Spleen (tissue), 11 donors: ENCODE data around the gene RAB11A. TPM values are rescaled to one million over a fixed set of nuclear protein-coding genes. Genes with fewer than 3 reads are reported as not detected.

Experiments used
- DNase-seq: peaks from one replicate; pipeline ENCODE4 v3.0.0-alpha.2; 2020
- H3K27ac ChIP-seq, 8 donors: fragments of 200-600 bp; sonication (generic) in 7 of 8; 1 replicate in 4 of 8; 2 replicates in 4 of 8; pipeline versions ENCODE4 v1.5.0 to v1.8.0; 2016 to 2021; ENCODE audit warnings: inconsistent platforms in 4 of 8, mild to moderate bottlenecking in 4 of 8, moderate library complexity in 1 of 8
- H3K27me3 ChIP-seq, 7 donors: fragments of 200-600 bp; sonication (generic) in 6 of 7; replicated peaks in 1 of 7; 1 replicate in 4 of 7; 2 replicates in 3 of 7; pipeline versions ENCODE4 v1.5.0 to v1.8.0; 2016 to 2021; ENCODE audit warnings: inconsistent platforms in 3 of 7, mild to moderate bottlenecking in 1 of 7
- H3K36me3 ChIP-seq, 6 donors: fragments of 200-600 bp; sonication (generic) in 5 of 6; 1 replicate in 4 of 6; 2 replicates in 2 of 6; pipeline versions ENCODE4 v1.5.0 to v1.8.0; 2016 to 2021; ENCODE audit warnings: inconsistent platforms in 2 of 6
- H3K4me1 ChIP-seq, 6 donors: fragments of 200-600 bp; sonication (generic) in 5 of 6; 1 replicate in 3 of 6; 2 replicates in 3 of 6; pipeline versions ENCODE4 v1.5.0 to v1.8.0; 2016 to 2021; ENCODE audit warnings: inconsistent platforms in 3 of 6
- H3K4me3 ChIP-seq, 8 donors: fragments of 200-600 bp; sonication (generic) in 7 of 8; 1 replicate in 4 of 8; 2 replicates in 4 of 8; pipeline versions ENCODE4 v1.5.0 to v1.8.0; 2016 to 2021; ENCODE audit warnings: inconsistent platforms in 4 of 8, mild to moderate bottlenecking in 4 of 8, moderate library complexity in 2 of 8
- H3K9me3 ChIP-seq, 8 donors: fragments of 200-600 bp; sonication (generic) in 7 of 8; 1 replicate in 4 of 8; 2 replicates in 4 of 8; pipeline versions ENCODE4 v1.5.0 to v1.8.0; 2016 to 2021; ENCODE audit warnings: inconsistent platforms in 4 of 8
- POLR2A ChIP-seq, 3 donors: fragments of 450-650 bp; IDR thresholded peaks; one replicate each; pipeline ENCODE4 v1.5.1; 2017; ENCODE audit warnings: antibody characterized with exemption in 3 of 3, mild to moderate bottlenecking in 1 of 3
- POLR2AphosphoS5 ChIP-seq, 3 donors: sonication (generic); formaldehyde crosslinking; IDR thresholded peaks; one replicate each; pipeline ENCODE4 v1.5.1; 2017; ENCODE audit warnings: antibody characterized with exemption in 3 of 3
- WGBS, 5 donors: extraction: QIAGEN DNeasy Blood & Tissue Kit in 3 of 5; methylation state at CpG; one replicate each; pipeline versions ENCODE4 v1.1.5 to v1.1.7; 2013 to 2018; 5-methylcytosine and 5-hydroxymethylcytosine counted together
- intact Hi-C: fragments of 100-400 bp; cut with DNase I; formaldehyde crosslinking; loops from one replicate; pipeline ENCODE4 v1.15.0; 2023; ENCODE audit warnings: low total_unique reads
- polyA plus RNA-seq, 3 donors: library from polyadenylated mRNA; stranded (reverse); fragments of 200-250 nt; gene quantifications; one replicate each; pipeline ENCODE4 v1.2.1, GENCODE V29; 2013
- total RNA-seq, 7 donors: library from RNA; depleted of rRNA in 3 of 7; stranded (reverse); fragments of >200 nt in 3 of 7; fragmentation: NEBNext Ultra II Directional in 4 of 7; extraction: Animal tissue kit (Norgen Biotek cat#: 25700) in 4 of 7; gene quantifications; one replicate each; pipeline versions ENCODE4 v1.1.0 to v1.2.1, GENCODE V29; 2016 to 2021
- TF ChIP-seq, protein P1 (sequence below), 11 experiments: fragments of 200-600 bp in 7 of 11; fragments of 450-650 bp in 4 of 11; sonication (generic) in 4 of 11; IDR thresholded peaks in 8 of 11; conservative IDR thresholded peaks in 3 of 11; 1 replicate in 7 of 11; 2 replicates in 4 of 11; pipeline versions ENCODE4 v1.4.0 to v1.8.0; 2016 to 2021; ENCODE audit warnings: antibody characterized with exemption in 11 of 11, inconsistent platforms in 4 of 11, mild to moderate bottlenecking in 1 of 11
- donor health status: healthy with polysubstance abuse.
- donor health status: DM: no; HTN: no; CAD: no; lungs with moderate emphysema.
- donor health status: DM: no; HTN: no; CAD: no.
- donor health status: Bipolar disorder and iron deficiency.
- donor health status: healthy.
- donor health status: DM: no; HTN: no; CAD: no.
- donor health status: DM: yes; HTN: yes; CAD: no.

Gene RAB11A
- total and polyA plus RNA-seq, 10 donors, result 86.7 to 313 (median 235) TPM

DNA sequence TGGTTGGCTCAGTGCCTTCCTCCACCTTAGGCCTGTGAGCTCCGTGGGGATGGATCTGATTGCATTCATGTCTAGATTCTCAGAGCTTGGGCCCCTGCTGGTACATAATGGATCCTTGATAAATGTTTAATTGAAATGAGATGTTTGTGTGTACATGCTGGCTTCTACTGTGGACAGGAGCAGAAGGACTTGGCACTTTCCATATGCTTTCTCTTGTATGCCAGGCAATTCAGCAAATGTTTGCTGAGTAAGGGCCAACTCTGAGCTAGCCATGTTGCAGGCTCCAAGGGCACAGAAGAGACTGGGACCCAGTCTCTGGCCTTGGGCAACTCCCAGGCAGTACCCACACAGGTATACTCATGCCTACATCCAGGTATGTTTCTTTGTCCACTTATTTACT lies 67.0 kb downstream of the RAB11A start:
- TF ChIP-seq, protein P1, sequence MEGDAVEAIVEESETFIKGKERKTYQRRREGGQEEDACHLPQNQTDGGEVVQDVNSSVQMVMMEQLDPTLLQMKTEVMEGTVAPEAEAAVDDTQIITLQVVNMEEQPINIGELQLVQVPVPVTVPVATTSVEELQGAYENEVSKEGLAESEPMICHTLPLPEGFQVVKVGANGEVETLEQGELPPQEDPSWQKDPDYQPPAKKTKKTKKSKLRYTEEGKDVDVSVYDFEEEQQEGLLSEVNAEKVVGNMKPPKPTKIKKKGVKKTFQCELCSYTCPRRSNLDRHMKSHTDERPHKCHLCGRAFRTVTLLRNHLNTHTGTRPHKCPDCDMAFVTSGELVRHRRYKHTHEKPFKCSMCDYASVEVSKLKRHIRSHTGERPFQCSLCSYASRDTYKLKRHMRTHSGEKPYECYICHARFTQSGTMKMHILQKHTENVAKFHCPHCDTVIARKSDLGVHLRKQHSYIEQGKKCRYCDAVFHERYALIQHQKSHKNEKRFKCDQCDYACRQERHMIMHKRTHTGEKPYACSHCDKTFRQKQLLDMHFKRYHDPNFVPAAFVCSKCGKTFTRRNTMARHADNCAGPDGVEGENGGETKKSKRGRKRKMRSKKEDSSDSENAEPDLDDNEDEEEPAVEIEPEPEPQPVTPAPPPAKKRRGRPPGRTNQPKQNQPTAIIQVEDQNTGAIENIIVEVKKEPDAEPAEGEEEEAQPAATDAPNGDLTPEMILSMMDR (IDR thresholded peaks at IDR 0.05 in 8 of 11, conservative IDR thresholded peaks at IDR 0.05 in 3 of 11), result no peak
- no peak for TF ChIP-seq POLR2AphosphoS5 (IDR thresholded peaks at IDR 0.05)
- peaks cover 0 to 16% (median 0%) of the 10 kb centered on the region in 6 donors for H3K4me1 ChIP-seq
- intact Hi-C loops, result no loop called here
- H3K27me3 ChIP-seq, result peaks cover 0 to 7% (median 0%) of the 10 kb centered on the region in 7 donors
- no peak overlapping the region for H3K4me3 ChIP-seq
- no peaks in the 10 kb centered on the region for H3K36me3 ChIP-seq
- 67 to 100% (median 90%) methylated on average over 1 of the region's 1 CpG for WGBS, 5 donors
- no peak overlapping the region for H3K27ac ChIP-seq
- no peaks in the 10 kb centered on the region for H3K9me3 ChIP-seq
- DNase-seq, result no peak

DNA sequence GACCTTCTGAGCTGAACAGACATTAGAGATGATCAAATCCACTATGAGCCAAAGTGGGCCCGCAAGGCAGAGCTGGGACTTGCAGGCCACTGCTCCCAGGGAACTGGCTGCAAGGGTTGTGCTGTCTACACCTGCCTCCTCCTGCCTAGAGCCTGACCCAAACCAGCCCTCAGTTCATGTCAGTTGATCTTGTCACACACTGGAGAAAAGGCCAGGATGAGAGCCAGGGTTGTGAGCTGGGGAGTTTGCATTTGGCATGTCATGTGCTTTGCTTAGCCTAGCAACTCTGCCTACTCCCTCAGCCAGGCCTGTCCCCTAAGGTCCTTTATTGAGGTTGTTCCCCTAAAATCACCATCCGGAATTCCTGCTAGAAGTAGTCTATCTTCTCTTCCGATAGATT lies 67.8 kb downstream of the RAB11A start:
- WGBS, 5 donors, result 93 to 100% (median 95%) methylated on average over 3 of the region's 3 CpGs
- DNase-seq, result no peak
- no peaks in the 10 kb centered on the region for H3K36me3 ChIP-seq
- no peak overlapping the region for H3K4me3 ChIP-seq
- no peak overlapping the region for H3K27ac ChIP-seq
- peaks cover 0 to 9% (median 0%) of the 10 kb centered on the region in 6 donors for H3K4me1 ChIP-seq
- no peaks in the 10 kb centered on the region for H3K9me3 ChIP-seq
- peaks cover 0 to 13% (median 0%) of the 10 kb centered on the region in 7 donors for H3K27me3 ChIP-seq
- intact Hi-C loops, result no loop called here
- TF ChIP-seq POLR2AphosphoS5 (IDR thresholded peaks at IDR 0.05) (no peak), POLR2A (IDR thresholded peaks at IDR 0.05) (no peak)
- TF ChIP-seq, protein P1 (IDR thresholded peaks at IDR 0.05 in 8 of 11, conservative IDR thresholded peaks at IDR 0.05 in 3 of 11), result no peak

DNA sequence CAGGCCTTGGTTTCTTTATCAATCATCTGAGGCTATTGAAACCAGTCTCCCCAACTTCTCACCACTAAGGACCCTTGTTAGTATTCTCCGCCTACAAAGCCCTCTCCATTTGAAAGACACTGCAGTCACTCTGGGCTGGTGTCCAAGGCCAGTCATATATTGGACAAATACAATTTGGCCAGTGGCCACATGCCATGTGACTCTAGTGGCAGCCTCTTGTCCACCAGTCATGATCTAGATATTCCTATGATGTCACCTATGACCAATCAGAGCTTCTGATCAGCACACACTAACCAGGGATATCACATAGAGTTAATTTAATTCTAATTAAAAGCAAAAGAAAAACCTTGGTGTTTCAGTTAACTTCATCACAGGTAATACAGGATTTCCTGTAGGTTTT lies 68.2 kb downstream of the RAB11A start:
- 90 to 100% (median 90%) methylated on average over 1 of the region's 1 CpG for WGBS, 5 donors
- Histone ChIP-seq H3K4me1 (peaks cover 0 to 9% (median 0%) of the 10 kb centered on the region in 6 donors), H3K9me3 (no peaks in the 10 kb centered on the region), H3K36me3 (no peaks in the 10 kb centered on the region), H3K27ac (no peak overlapping the region), H3K27me3 (peaks cover 0 to 13% (median 0%) of the 10 kb centered on the region in 7 donors), H3K4me3 (no peak overlapping the region)
- TF ChIP-seq, protein P1 (IDR thresholded peaks at IDR 0.05 in 8 of 11, conservative IDR thresholded peaks at IDR 0.05 in 3 of 11), result no peak
- TF ChIP-seq POLR2AphosphoS5 (IDR thresholded peaks at IDR 0.05), result no peak
- TF ChIP-seq POLR2A (IDR thresholded peaks at IDR 0.05), result no peak
- DNase-seq, result no peak
- intact Hi-C loops, result no loop called here

DNA sequence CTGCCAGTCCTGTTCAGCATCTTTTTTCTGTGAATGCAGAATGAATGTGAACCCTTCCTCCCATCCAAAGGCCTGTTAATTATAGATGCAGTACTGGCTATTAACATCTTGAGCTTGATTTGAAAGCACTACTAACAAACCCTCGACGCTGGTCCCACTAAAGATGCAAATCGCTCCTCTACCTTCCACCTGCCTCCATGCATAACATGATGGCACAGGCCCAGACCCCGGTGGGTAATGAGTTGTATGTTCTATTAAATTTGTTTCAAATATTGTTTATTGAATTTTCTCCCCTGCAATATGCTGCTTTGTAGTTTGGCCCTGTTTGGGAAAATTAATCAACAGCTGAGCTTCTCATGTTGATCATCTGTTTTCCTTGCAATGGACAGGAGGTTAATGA lies 69.3 kb downstream of the RAB11A start:
- Histone ChIP-seq H3K4me3 (no peak overlapping the region), H3K36me3 (no peaks in the 10 kb centered on the region), H3K9me3 (no peaks in the 10 kb centered on the region), H3K27ac (no peak overlapping the region), H3K27me3 (peaks cover 0 to 13% (median 0%) of the 10 kb centered on the region in 7 donors), H3K4me1 (peaks cover 0 to 9% (median 0%) of the 10 kb centered on the region in 6 donors)
- DNase-seq, result no peak
- no peak for TF ChIP-seq POLR2AphosphoS5 (IDR thresholded peaks at IDR 0.05)
- 85 to 94% (median 92%) methylated on average over 4 of the region's 4 CpGs for WGBS, 5 donors
- intact Hi-C loops, result no loop called here
